ENCODE measurements around the gene ABO.
"Not testable (repeated sequence)": the region's sequence is repeated elsewhere in the genome, so short reads cannot be mapped to it uniquely, and the experiment has no call there.

Gene ABO

DNA sequence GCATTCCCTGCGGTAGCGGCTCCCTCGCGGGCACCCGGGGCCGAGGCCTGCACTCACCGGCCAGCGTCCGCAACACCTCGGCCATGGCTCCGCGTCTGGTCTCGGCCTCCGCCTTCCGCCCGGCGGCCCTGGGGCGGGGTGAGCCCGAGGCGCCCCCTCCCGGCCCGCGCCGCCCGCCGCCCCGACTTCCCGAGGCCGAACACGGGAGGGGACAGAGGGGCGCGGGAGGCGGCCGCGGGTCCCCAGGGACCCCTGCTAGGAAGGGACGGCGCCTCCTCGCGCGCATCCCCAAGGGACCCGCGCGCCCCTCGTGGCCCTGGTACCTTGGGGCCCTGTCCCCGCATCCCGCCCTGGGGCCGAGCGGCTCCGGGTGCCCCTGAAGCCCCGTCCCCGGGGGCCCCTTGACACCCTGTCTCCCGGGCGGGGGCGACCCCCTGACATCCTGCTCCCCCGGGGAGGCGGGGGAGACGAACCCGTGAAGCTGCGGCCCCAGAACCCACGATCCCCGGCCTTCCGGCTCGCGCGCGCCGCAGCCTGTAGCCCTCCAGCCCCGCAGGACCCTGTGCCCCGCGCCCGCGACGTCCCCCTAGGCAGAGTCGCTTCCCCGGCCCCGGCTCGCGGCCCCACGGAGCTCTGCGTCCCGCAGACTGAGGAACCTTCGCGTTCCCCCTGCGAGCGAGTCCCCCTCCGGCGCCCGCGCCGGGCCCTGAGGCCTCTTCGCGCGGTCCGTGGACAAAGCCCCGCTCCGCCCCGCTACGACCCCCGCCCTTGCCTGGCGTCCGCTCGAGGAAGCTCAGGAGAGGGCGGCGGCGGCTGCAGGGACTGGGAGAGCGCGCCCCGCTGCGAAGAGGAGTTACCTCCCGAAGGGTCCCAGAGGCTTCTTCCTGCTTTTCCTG, at the start of gene ABO:
ABO (minus strand) TSS at position 97 of the 896 bp plus-strand sequence.
- no peak for DNase-seq

DNA sequence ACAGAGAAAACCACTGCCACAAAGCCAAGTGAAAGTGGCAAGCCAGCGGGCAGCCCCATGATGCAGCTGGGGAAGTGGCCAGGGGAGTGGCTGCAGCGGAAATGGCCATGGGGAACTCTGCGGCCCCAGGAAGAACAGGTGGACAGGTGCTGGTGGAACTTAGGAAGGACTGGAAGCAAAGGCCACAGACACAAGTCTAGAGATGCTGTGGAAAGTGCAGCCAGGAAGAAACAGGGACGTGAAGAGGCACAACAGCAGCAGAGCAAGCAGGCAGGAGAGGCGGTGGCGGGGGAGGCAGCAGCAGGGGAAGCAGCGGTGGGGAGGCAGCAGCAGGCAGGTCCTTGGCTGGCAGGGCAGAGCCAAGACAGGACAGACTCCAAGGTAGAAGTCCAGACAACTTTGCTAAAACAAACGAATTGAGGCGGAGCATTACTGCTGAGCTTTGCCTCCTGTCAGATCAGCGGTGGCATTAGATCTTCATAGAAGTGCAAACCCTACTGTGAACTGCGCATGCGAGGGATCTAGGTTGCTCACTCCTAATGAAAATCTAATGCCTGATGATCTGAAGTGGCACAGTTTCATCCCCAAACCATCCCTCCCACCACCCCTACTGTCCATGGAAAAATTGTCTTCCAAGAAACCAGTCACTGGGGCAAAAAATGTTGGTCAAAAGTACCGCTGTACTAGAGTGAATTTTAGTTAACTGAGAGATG, 49.1 kb upstream of the ABO start:
- no peak for DNase-seq

DNA sequence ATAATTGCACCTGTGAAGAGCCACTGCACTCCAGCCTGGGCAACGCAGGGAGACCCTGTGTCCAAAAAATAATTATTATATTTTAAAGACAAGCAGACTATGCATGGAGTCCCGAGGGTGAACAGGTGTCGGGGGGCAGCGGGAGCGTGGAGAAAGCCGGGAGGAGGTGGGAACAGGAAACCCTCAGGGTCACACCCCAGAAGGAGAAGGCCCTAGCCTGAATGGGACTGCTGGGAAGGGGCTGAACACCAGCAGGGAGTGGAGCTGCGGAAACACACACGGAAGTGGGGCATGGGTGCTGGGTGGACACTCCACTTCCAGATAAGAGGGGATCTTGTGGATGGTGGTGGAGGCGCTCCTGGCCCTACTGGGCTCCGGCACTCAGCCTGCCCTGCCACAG, 48.2 kb upstream of the ABO start:
- DNase-seq: no peak

DNA sequence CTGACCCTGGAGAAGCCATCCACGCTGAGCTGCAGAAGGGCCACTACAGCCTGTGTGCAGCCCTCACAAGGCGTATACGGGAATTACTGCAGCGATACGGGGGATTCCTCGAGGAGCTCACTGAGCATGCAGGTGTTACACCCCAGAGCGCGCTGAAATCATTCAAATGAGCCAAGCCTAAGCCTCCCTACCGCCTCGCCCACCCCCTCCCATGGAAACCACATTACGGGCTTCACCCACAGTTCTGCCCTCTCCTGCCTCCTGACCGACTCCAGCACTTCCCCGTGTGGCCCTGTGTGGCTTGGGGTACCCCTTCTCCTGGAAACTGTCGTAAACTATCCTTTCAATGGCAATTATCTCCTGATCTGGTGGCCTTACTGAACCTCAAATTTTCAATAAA, 47.7 kb upstream of the ABO start:
- no peak for DNase-seq

DNA sequence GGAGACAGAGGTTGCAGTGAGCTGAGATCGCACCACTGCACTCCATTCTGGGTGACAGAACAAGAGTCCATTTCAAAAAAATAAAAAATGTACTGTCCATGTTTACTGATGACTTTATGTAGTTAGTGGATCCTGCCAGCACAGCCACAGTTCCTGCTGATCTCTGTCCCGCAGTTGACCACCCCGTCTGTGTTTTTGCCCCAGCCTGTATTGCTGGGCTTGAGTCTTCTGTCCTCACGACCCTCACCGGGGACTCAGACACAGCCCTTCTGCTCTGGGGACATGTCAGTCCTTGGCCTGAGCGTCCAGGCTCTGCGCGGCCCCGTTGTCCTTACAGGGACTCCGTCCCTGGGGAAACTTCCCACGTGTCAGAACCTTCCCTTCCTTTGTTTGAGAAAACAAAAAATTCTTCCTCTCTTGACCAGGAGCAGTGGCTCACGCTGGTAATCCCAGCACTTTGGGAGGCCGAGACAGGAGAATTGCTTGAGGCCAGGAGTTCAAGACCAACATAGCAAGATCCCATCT, 46.5 kb upstream of the ABO start:
- DNase-seq: no peak

DNA sequence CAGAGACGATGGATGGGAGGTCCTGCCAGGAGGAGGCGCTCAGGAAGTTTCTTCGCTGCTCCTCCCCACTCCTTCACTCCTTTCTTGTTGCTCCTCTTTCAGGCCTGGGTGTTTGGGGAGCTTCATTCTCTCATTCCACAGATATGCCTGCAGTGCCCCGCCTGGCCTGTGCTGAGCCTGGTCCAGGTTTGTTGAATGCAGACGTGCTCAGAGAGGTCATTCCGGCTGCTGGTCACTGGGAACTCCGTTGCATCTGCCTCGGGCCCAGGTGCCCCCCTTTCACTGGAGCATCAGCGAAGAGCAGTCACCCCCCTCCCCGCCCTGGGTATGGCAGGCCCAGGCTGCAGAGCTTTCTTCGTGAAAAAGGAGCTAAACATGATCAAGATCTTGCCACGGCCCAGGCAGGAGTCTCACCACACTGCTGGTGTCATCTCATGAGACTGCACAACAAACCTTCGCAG, 45.5 kb upstream of the ABO start:
- no peak for DNase-seq

DNA sequence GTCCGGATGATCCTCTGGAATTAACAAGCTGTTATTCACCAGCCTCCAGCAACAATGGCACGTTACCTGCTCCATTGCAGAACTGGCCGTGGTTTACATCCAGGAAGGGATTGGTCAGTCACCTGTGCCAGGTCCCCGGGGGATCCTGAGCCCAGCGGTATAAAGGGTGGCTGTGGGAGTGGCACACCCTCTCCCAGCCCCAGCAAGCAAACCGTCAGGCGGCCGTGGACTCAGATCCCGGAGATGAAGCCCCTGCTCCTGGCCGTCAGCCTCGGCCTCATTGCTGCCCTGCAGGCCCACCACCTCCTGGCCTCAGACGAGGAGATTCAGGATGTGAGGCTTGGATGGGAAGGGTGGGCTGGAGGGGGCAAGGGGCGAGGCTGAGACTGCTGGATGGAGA, 42.5 kb upstream of the ABO start:
- not testable (repeated sequence) for DNase-seq

DNA sequence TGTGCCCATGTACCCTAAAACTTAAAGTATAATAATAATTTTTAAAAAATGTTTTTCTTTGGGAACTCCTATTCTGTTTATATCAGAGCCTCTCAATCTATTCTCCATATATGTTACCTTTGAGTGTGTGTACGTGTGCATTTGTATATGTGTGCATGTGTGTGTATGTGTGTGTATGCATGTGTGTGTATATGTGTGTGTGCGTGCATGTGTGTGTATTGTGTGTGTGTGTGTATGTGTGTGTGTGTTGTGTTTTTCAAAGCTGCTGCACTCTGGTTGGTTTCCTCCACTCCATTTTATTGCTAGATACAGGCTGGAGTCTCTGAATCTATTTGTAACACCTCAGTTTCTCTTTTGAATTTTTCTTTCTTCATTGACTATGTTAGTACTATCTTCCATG, 41.0 kb upstream of the ABO start:
- no peak for DNase-seq

DNA sequence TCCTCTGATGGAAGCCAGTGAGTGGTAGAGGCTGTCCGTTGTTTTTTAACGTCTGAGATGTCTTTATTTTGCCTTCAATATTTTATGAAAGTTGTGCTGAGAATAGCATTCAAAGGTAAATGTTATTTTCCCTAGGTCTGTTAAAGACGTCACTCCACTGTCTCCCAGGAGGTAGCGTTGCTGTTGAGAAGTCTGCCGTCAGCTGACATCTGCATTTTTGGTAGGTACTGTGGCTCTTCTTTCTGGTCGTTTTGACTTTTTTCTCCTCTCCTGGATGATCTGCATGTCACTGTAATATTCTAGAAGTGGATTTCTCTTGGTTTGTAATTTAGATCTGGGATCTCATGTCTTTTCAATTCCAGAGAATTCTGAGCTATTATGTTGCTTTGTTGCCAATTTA, 34.6 kb upstream of the ABO start:
- no peak for DNase-seq

DNA sequence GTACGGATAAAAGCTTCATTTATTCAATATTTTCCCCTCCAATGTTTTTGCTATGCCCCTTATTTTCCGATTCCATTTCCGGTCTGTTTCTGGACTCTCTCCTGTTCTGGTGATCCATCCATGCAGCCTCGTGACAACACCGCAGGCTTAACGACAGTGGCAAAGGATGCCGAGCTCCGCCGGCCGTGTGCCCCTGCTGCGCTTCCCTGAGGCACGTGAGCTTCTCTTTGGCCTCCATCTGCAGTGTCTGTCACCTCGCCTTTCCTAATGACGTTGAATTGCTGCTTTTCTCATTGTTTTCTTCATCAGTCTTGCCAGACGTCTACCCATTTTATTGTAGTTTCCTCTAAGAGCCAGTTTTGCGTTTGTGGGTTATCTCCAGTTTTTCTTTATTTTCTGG, 32.3 kb upstream of the ABO start:
- DNase-seq: no peak

DNA sequence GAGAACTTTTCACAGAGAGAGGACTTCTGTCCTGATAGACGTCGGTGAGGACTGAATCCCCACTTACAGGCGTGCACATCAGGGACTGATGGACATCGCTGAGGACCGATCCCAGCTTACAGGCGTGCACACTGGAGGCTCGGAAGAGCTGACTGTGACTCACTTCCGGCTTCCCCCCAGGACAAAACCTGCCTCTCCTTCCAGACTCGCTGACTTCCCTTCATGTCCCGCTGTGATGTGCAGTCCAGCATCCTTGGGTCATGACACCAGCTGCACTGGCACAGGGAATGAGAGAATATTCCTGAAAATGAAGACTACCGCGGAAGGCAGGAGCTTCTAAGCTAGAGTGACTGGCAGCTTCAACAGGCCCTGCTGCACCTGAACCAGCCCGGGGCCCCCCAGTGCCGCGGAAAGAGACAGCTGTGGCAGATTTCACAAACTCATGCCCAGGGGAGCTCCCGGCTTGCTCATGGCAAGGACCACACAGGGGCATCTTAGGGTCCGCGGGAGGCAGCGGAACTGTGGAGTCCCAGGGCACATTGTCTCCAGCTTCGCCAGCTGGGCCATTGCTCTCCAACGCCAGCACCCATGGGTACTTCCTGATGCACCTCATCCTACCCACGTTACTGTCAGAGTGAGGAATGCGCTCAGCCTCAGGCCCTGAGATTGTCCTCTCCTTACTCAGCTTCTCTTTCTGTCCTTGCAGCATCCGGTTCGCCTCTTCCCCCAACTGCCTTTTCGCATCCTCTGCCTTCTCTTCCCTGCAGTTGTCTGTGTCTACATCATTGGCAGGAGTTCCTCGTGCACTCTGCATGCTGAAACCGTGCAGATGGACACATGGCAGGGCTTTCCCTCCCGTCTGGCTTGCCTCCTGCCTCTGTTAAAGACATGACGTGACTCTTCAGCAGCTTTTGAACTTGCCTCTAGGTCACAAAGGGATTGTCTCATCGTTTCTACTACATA, 31.5 kb upstream of the ABO start:
- no peak for DNase-seq

DNA sequence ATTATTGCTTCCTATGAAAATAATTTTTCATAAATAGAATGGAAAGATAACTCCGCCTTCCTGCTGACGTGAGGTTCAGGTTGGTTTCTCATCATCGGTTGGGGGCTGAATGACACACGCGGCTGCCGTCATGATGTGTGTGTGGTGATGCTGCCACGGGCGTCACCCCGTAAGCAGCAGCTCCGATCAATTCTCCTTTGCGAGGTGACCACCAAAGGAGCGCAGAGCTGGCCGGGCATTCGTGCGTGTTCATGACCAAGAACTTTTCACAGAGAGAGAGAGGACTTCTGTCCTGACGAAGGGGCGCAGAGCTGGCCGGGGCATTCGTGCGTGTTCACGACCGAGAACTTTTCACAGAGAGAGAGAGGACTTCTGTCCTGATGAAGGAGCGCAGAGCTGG, 30.7 kb upstream of the ABO start:
- no peak for DNase-seq

DNA sequence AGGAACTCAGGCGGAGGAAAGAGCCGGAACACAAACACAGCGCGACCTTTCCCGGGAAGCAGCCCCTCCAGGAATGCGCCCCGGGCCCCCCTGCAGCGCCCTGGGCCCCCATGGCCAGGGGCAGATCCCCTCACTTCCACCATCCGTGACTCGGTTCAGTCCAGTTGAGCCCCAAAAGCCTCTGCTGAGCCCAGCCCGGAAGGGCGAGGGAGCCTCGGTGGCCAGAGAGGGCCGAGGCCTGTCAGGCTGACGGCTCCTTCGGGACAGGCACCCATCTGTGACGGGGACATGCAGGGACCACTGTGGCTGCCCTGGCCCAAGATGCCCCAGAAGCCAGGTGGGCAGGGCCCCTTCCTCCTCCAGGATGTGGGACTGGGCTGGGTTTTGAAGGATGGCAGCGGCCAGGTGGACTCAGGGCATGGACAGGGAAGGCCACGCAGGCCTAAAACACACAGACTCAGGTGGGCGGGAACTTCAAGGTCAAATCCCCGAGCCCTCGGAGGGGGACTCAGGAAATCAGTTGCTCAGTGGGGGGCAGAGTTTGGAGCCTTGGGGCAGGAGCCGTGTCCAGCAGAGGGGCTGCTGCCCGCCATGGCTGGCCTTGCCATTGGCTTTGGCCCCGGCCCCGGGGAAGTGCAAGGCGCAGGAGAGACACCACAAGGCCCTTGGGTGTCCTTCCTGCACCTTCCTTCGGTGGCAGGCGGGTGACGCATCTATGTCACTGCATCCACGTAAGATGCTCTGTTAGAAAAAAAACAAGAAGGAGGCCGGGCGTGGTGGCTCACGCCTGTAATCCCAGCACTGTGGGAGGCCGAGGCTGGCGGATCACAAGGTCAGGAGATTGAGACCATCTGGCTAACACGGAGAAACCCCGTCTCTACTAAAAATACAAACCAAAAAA, 29.7 kb upstream of the ABO start:
- DNase-seq: no peak

DNA sequence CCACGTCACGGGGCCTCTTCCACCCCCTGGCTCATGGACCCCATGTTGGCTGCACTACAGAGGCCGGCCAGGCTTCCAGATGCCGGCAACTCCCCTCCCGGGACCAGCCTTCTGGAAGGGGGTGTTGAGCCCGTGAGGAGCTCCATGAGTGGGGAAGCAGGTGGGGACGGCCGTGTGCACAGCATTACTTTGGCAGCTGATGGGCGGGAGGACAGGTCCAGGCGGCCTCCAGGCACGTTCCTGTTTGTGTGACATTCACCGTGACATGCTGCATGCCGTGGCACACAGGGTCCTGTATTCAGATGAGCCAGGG, 29.1 kb upstream of the ABO start:
- DNase-seq: no peak

DNA sequence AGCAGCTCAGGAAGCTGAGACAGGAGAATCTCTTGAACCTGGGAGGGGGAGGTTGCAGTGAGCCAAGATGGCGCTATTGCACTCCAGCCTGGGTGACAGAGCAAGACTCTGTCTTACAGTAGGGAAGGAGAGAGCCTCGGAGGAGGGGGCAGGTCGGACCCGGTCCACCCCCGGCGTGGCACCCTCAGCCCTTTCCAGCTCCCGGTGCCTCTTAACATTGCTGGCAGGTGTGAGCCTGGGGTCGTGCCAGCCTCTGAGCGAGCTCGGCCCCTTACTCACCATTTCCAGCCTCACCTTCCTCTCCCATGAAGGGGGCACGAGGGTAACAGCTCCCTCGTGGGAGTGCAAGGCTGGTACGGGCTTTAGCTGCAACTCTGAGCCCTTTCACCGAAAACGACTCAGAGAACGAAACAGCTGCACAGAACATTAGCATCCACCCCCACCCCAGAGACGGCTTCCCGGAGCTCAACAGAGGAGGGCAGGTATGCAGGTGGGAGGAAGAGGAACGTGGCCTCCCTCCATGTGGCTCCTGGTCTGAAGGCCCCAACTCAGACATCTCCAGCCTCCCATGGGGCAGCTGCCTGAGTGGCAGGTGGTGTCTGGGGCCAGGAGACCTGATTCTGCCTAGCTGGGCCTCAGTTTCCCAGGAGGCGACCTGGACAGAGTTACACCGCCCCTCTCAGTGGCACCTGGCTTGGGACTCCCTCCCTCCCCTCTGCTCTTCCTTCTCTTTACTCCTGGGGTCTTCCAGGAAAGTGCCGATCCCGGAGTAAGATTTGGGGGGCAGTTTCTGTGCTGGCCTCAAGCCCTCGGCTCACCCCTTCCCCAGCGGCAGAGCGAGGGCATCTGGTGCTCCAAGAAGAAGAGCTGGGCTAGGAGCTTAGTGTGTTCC, 28.5 kb upstream of the ABO start:
- DNase-seq: no peak

DNA sequence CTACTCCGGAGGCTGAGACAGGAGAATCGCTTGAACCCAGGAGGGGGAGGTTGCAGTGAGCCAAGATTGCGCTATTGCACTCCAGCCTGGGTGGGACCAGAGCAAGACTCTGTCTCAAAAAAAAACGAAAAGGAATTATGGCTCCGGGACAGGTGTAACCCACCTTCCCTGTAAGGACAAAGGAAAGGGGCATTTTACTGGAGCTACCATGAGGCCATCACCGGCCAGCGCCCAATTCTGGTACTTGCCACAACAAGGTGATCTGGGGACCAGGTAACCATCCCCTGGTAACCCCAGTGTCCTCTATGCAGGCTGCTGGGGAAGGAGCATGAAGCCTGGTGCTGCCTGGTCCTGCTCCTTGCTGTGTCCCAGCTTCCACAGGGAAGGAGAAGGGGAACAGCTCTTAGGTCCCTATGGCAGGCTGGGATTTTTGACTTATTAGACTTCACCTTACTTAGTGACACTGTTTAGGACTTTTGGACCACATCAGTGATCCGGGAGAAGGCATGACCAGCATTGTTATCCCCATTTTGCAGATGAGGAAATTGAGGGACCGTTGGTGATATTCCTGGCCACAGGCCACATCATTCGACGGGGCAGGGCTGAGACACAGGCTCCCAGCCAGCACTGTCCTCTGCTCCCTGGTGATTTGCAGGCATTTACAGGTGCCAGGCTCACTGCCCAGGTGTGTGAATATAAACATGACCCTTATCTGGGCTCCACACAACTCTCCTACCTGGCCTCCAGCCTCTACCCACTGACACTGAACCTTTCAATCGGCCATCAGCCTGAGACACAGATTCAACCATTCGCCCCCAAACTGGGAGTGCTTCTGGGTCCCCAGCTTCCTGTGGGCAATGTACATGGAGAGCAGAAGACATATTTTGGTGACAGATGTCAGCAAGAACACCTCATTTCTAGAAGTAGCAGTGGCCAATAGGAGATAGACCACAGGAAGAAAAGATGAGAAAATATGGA, 26.5 kb upstream of the ABO start:
- DNase-seq: no peak

DNA sequence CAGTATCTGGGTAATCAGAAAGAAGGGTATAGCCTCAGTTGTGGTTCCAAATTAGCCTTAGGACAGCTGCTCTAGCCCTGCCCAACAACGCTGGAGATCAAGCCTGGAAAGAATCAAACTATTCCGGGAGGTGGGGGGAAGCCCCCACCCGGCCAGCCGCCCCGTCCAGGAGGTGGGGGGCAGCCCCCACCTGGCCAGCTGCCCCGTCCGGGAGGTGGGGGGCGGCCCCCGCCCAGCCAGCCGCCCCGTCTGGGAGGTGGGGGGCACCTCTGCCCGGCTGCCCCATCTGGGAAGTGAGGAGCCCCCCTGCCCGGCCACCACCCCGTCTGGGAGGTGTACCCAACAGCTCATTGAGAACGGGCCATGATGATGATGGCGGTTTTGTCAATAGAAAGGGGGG, 25.0 kb upstream of the ABO start:
- DNase-seq: not testable (repeated sequence)

DNA sequence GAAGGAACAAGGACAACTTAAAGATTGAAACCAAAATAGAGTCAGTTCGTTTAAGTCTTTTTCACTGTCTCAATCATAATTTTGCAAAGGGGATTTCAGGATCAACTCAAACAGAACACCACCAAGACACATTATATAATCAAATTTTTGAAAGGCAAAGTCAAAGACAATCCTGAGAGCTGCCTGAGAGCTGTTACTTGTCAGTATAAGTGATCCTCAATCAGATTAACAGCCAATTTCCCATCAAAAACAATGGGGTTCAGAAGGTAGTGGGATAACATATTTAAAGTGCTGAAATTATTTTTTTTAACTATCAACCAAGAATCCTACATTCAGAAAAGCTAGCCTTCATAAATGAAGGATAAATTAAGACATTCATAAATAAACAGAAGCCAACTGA, 19.3 kb upstream of the ABO start:
- no peak for DNase-seq

DNA sequence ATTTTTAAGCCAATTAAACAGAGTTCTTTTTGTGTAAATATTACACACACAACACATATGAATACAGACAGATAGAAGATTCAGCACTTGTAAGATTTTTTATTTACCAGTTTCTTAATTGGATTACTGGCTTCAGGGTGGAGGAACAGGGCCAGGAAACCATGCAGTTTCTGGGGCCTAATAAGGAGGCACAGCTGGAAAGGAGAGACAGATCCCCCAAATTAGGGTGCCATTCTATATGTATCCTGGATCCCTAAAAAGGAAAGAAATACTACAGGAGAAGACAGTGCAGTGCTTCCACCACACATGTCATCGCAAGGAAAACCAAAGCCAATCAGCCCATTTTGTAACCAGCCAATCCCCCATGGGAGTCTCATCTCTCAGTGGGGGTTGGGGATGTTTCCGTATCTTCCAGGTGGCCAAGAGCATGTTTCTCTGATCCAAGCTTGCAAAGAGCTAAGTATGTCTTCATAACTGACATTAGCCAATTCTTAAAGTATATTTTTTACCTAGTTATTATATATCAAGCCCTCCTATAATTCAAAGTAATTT, 15.8 kb upstream of the ABO start:
- no peak for DNase-seq

All from stimulated activated naive CD4-positive, alpha-beta T cell treated with Interleukin-2 at 50 U/mL for 16 hours (primary cell).